Osteocyte (in vitro differentiated cells): ENCODE measurements around the gene TMEM18. TPM values are rescaled to one million over a fixed set of nuclear protein-coding genes. Genes with fewer than 3 reads are reported as not detected.
A peak's percentile ranks its signal among the peaks of the same experiment; 100 is the strongest.

Experiments used
- DNase-seq: peaks from one replicate; pipeline ENCODE4 v3.0.0; 2021; ENCODE audit warnings: mixed read lengths; ENCODE audit not compliant: unreplicated experiment; ENCODE audit errors: extremely low spot score
- H3K27ac Mint-ChIP-seq: one replicate; pipeline ENCODE4 v1.8.0; 2021; ENCODE audit warnings: mild to moderate bottlenecking, mixed read lengths; ENCODE audit not compliant: unreplicated experiment
- H3K27me3 Mint-ChIP-seq: one replicate; pipeline ENCODE4 v1.8.0; 2021; ENCODE audit warnings: mixed read lengths; ENCODE audit not compliant: unreplicated experiment
- H3K36me3 Mint-ChIP-seq: one replicate; pipeline ENCODE4 v1.8.0; 2021; ENCODE audit warnings: mixed read lengths; ENCODE audit not compliant: unreplicated experiment
- H3K4me1 Mint-ChIP-seq: one replicate; pipeline ENCODE4 v1.8.0; 2021; ENCODE audit warnings: mixed read lengths; ENCODE audit not compliant: unreplicated experiment
- H3K4me3 Mint-ChIP-seq: one replicate; pipeline ENCODE4 v1.8.0; 2021; ENCODE audit warnings: mild to moderate bottlenecking, moderate library complexity, mixed read lengths; ENCODE audit not compliant: unreplicated experiment
- H3K9me3 Mint-ChIP-seq: one replicate; pipeline ENCODE4 v1.8.0; 2021; ENCODE audit warnings: mixed read lengths; ENCODE audit not compliant: unreplicated experiment
- total RNA-seq: library from RNA; stranded (reverse); gene quantifications from 2 replicates; pipeline ENCODE4 v1.2.1, GENCODE V29; 2021
- TF ChIP-seq, protein P1 (sequence below): fragments of 200-600 bp; sonication (generic); IDR thresholded peaks from 2 replicates; pipeline ENCODE4 v1.5.0; 2021; ENCODE audit warnings: antibody characterized with exemption, mild to moderate bottlenecking, moderate library complexity

TMEM18 gene
- total RNA-seq, 1 donor from 2014 or later = 32.8 TPM

DNA sequence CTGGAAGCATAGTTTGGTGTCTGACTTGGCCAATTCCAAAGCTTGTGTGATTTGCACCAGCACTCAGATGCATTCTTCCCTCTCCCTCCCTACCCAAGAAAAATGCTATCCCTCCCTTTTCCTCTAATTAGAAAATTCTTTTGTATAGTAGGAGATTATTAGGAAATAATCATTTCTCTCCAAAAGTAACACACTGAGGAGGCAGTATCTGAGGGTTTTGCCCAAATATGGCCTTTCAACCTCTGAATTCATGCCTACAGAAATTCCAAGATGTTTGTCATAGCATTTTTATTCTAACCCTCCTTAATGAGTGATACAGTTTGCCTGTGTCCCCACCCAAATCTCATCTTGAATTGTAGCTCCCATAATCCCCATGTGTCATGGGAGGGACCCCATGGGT lies 5.0 kb upstream of the TMEM18 start:
- no peak overlapping the region for H3K27ac Mint-ChIP-seq
- H3K4me1 Mint-ChIP-seq = peaks cover 13% of the 10 kb centered on the region
- no peak for DNase-seq
- no peak overlapping the region for H3K4me3 Mint-ChIP-seq
- H3K9me3 Mint-ChIP-seq = peaks cover 22% of the 10 kb centered on the region
- no peaks in the 10 kb centered on the region for H3K27me3 Mint-ChIP-seq
- TF ChIP-seq, protein P1, sequence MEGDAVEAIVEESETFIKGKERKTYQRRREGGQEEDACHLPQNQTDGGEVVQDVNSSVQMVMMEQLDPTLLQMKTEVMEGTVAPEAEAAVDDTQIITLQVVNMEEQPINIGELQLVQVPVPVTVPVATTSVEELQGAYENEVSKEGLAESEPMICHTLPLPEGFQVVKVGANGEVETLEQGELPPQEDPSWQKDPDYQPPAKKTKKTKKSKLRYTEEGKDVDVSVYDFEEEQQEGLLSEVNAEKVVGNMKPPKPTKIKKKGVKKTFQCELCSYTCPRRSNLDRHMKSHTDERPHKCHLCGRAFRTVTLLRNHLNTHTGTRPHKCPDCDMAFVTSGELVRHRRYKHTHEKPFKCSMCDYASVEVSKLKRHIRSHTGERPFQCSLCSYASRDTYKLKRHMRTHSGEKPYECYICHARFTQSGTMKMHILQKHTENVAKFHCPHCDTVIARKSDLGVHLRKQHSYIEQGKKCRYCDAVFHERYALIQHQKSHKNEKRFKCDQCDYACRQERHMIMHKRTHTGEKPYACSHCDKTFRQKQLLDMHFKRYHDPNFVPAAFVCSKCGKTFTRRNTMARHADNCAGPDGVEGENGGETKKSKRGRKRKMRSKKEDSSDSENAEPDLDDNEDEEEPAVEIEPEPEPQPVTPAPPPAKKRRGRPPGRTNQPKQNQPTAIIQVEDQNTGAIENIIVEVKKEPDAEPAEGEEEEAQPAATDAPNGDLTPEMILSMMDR = no peak
- H3K36me3 Mint-ChIP-seq = peaks cover 10% of the 10 kb centered on the region

DNA sequence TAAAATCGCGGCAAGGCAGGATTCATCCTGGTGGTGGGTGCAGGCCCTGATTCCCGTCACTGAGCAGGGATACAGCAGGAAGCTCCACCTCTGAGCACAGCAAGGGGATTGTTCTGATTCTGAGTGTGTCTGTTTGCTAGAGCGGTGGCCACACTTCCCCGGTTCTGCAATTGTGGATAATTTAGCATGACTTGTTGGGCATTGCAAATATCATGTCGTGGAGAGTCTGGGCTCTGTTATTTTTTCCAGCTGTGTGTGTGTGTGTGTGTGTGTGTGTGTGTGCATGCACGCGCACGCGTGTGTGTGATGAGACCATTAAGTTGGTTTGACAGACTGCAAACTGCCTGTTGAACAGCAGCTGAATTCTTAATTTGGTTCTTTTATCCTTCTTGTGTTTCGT lies 4.1 kb upstream of the TMEM18 start:
- no peak for DNase-seq
- Mint-ChIP-seq H3K4me1 (peaks cover 14% of the 10 kb centered on the region), H3K9me3 (peaks cover 22% of the 10 kb centered on the region), H3K36me3 (peaks cover 10% of the 10 kb centered on the region), H3K27ac (no peak overlapping the region), H3K27me3 (no peaks in the 10 kb centered on the region), H3K4me3 (no peak overlapping the region)
- TF ChIP-seq, protein P1 = no peak

DNA sequence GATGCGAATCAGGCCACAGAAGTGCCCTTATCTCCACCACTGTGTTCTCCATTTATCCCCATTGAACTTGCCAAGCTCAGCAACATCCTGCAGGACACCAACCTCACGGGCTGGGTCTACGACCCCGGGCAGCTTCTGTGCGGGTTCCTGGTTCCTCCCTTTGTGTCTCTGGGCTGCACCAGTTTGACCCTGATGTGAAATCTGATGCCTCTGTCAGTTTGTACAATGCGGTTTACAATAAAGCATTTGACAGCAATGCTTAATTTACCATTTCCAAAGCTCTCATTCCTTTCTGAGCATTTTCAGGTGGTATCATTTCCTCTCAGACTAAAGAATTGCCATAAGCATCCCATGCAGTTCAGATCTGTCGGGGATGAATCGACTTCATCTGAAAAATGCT lies 3.3 kb upstream of the TMEM18 start:
- H3K27ac Mint-ChIP-seq = no peak overlapping the region
- no peaks in the 10 kb centered on the region for H3K27me3 Mint-ChIP-seq
- H3K4me3 Mint-ChIP-seq = no peak overlapping the region
- TF ChIP-seq, protein P1 = no peak
- no peak for DNase-seq
- H3K9me3 Mint-ChIP-seq = peaks cover 20% of the 10 kb centered on the region
- peaks cover 10% of the 10 kb centered on the region for H3K36me3 Mint-ChIP-seq
- peaks cover 22% of the 10 kb centered on the region for H3K4me1 Mint-ChIP-seq

DNA sequence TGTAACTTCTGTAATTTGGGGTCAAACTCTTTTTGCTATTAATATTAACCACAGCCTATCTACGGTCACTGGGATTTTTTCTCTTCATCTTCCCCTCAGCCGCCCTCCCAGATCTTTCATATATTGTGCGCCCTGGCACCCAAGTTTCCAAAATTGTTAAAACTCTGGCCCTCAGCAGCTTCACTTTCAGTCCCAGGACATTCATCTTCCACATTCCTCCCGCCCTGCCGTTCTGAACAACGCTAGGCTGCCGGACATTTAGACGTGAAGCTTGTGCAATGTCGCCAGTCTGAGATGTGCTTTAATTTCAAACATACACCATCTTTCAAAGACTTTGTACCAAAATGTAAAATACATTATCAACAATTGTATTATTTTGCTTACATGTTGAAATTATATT lies 1.8 kb upstream of the TMEM18 start:
- peaks cover 7% of the 10 kb centered on the region for H3K36me3 Mint-ChIP-seq
- no peaks in the 10 kb centered on the region for H3K27me3 Mint-ChIP-seq
- peak overlapping the region; percentile 93 for H3K4me3 Mint-ChIP-seq
- peak overlapping the region; percentile 99 for H3K27ac Mint-ChIP-seq
- peaks cover 37% of the 10 kb centered on the region for H3K4me1 Mint-ChIP-seq
- TF ChIP-seq, protein P1 = no peak
- H3K9me3 Mint-ChIP-seq = peaks cover 7% of the 10 kb centered on the region
- no peak for DNase-seq

DNA sequence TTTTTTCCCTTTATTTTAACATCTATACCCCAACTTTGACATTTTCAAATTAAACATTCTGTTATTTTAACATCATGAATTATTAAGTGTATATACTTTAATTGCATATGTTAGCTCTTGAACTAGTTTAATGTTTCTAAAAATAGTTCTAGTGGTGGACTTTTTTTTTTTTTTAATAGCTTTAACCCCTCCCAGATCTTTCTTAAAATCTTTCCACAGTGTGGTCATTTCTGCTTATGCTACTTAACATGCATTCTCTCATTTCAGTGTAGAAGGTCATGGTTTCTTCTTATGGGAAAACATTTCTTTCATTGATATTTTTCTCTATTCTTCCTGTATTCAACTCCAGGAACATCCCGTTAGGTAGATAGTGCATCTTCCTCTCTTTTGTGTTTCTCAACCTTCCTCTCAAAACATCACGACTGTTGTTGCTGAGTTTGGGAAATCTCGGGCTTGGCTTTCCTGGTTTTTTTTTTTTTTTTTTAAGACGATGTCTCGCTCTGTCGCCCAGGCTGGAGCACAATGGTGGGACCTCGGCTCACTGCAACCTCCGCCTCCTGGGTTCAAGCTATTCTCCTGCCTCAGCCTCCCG lies 849 bp upstream of the TMEM18 start:
- Mint-ChIP-seq H3K27me3 (no peaks in the 10 kb centered on the region), H3K4me3 (peak overlapping the region; percentile 93), H3K9me3 (no peaks in the 10 kb centered on the region), H3K36me3 (peaks cover 4% of the 10 kb centered on the region), H3K4me1 (peaks cover 41% of the 10 kb centered on the region), H3K27ac (peak overlapping the region; percentile 99)
- DNase-seq = no peak
- TF ChIP-seq, protein P1 = no peak
